ENCODE data around the gene SEMG2. TPM values are rescaled to one million over a fixed set of nuclear protein-coding genes. Genes with fewer than 3 reads are reported as not detected.

Gene SEMG2
- total and polyA plus RNA-seq, 10 of the 15 experiments (the other 5 are each of a cell fraction or from before 2014, with no cell fraction given), result not detected

- Histone ChIP-seq H3K79me2 (ENCODE audit: control insufficient read depth, insufficient read depth, low read length) (no peaks in the 10 kb centered on the region), H3K9me3 (replicated peaks; ENCODE audit: control insufficient read depth, insufficient read depth, low read length) (no peaks in the 10 kb centered on the region), H4K20me1 (ENCODE audit: control insufficient read depth, insufficient read depth) (no peaks in the 10 kb centered on the region), H3K9ac (ENCODE audit: control insufficient read depth, insufficient read depth, low read length) (no peak overlapping the region), H3K27me3 (replicated peaks in 1 of 2; ENCODE audit: control insufficient read depth in 2 of 2, insufficient read depth in 2 of 2, low read length in 1 of 2) (peaks cover 0 to 1% of the 10 kb centered on the region in 2 experiments; a peak in 3 of 4 replicates), H2AFZ (ENCODE audit: control insufficient read depth, low read depth, low read length) (no peak overlapping the region), H3K4me2 (ENCODE audit: control insufficient read depth, insufficient read depth) (no peak overlapping the region), H3K4me1 (ENCODE audit: control insufficient read depth, insufficient read depth, low read length) (no peaks in the 10 kb centered on the region), H3K27ac (ENCODE audit: control insufficient read depth, insufficient read depth) (no peak overlapping the region), H3K4me3 (no peak overlapping the region), H3K36me3 (ENCODE audit: control insufficient read depth in 2 of 2, insufficient read depth in 2 of 2, low read length in 1 of 2) (no peaks in the 10 kb centered on the region)
- CTCF ChIA-PET, result no interaction called here
- ATAC-seq (no peak), DNase-seq (ENCODE audit: low read depth, low spot score) (no peak), FAIRE-seq (no peak)
- POLR2A ChIA-PET, result no interaction called here
- SMC1A ChIA-PET (ENCODE audit: uncharacterized antibody, unreplicated experiment), result no interaction called here
- in situ Hi-C loops (cut with MboI), result no loop called here
- no TSS peak for BruUV-seq (replicated peaks)
- intact Hi-C loops (cut with micrococcal nuclease; ENCODE audit: unreplicated experiment), result no loop called here
- WGBS (ENCODE audit: insufficient coverage, insufficient replicate concordance, low lambda C conversion rate, missing lambda C conversion rate), result 26% methylated on average over 4 of the region's 4 CpGs
- no peak for TF ChIP-seq POU2F2 (IDR thresholded peaks at IDR 0.05; ENCODE audit: borderline replicate concordance, low read depth, low read length)
- TF ChIP-seq RAD21 (IDR thresholded peaks at IDR 0.05; ENCODE audit: insufficient read depth, low read depth, low read length), result no peak
- TF ChIP-seq RUNX3 (IDR thresholded peaks at IDR 0.05; ENCODE audit: low read length), result no peak
- no peak for TF ChIP-seq SUZ12 (IDR thresholded peaks at IDR 0.05; ENCODE audit: unreplicated experiment)
- no peak for TF ChIP-seq ZBTB4 (CRISPR knock-in tag; IDR thresholded peaks at IDR 0.05)
- no peak for TF ChIP-seq TAF1 (IDR thresholded peaks at IDR 0.05; ENCODE audit: borderline replicate concordance, low read depth, low read length)
- TF ChIP-seq SMC3 (IDR thresholded peaks at IDR 0.05; ENCODE audit: borderline replicate concordance, low read length), result no peak
- no peak for TF ChIP-seq ETV6 (conservative IDR thresholded peaks at IDR 0.05 in 1 of 2, IDR thresholded peaks at IDR 0.05 in 1 of 2; ENCODE audit: borderline replicate concordance in 1 of 2, low read depth in 1 of 2)
- TF ChIP-seq E2F8 (IDR thresholded peaks at IDR 0.05; ENCODE audit: low read depth, partially characterized antibody), result no peak
- no peak for TF ChIP-seq JUND (IDR thresholded peaks at IDR 0.05; ENCODE audit: low read depth, low read length)
- TF ChIP-seq ZSCAN29 (IDR thresholded peaks at IDR 0.05), result no peak
- TF ChIP-seq MAX (IDR thresholded peaks at IDR 0.05; ENCODE audit: low read depth, low read length), result no peak
- TF ChIP-seq CREB1 (IDR thresholded peaks at IDR 0.05; ENCODE audit: low read depth), result no peak
- TF ChIP-seq SREBF1 (IDR thresholded peaks at IDR 0.05; ENCODE audit: low read length), result no peak
- no peak for TF ChIP-seq EGR1 (IDR thresholded peaks at IDR 0.05; ENCODE audit: borderline replicate concordance in 1 of 2, low read depth in 2 of 2, low read length in 2 of 2)
- TF ChIP-seq MYC (IDR thresholded peaks at IDR 0.05; ENCODE audit: insufficient read depth, insufficient read length, insufficient replicate concordance, low read length, severe bottlenecking), result no peak
- TF ChIP-seq LARP7 (IDR thresholded peaks at IDR 0.05), result no peak
- TF ChIP-seq ZNF207 (IDR thresholded peaks at IDR 0.05; ENCODE audit: borderline replicate concordance), result no peak
- RAD21 ChIA-PET (ENCODE audit: unreplicated experiment), result no interaction called here
These were observed 44.5 kb upstream of the SEMG2 start for GRCh38 chr20:45176526-45177267.

Measured in GM12878 (cell line).